Measurements from ENCODE around the gene PTGS2. TPM values are rescaled to one million over a fixed set of nuclear protein-coding genes. Genes with fewer than 3 reads are reported as not detected.

Gene PTGS2
- total RNA-seq, 2 donors from 2014 or later, result 0.57 to 14.9 TPM

GRCh38 chr1:186689376-186689775, 9.2 kb upstream of the PTGS2 start:
- Histone ChIP-seq H3K27ac (no peak overlapping the region), H3K36me3 (no peaks in the 10 kb centered on the region), H3K9ac (ENCODE audit: low read depth in 2 of 2, low read length in 2 of 2) (no peak overlapping the region), H3K9me3 (no peaks in the 10 kb centered on the region), H3K27me3 (no peaks in the 10 kb centered on the region), H3K4me1 (no peaks in the 10 kb centered on the region), H3K4me3 (no peak overlapping the region)
- no peak for TF ChIP-seq CTCF (IDR thresholded peaks at IDR 0.05)
- no peak for DNase-seq
- intact Hi-C loops (cut with DNase I), result loop anchor here (10.0 kb wide), 1 partner anchor 205 kb away; no protein-coding TSS in a partner anchor

- Histone ChIP-seq H3K9me3 (no peaks in the 10 kb centered on the region), H3K4me1 (no peaks in the 10 kb centered on the region), H3K4me3 (no peak overlapping the region), H3K36me3 (no peaks in the 10 kb centered on the region), H3K27ac (no peak overlapping the region), H3K27me3 (no peaks in the 10 kb centered on the region), H3K9ac (ENCODE audit: low read depth in 2 of 2, low read length in 2 of 2) (no peak overlapping the region)
- no peak for DNase-seq
- no peak for TF ChIP-seq CTCF (IDR thresholded peaks at IDR 0.05)
- intact Hi-C loops (cut with DNase I), result loop anchor here (10.0 kb wide), 1 partner anchor 199 kb away; no protein-coding TSS in a partner anchor
These were observed 3.6 kb upstream of the PTGS2 start for GRCh38 chr1:186683652-186684410.

- Histone ChIP-seq H3K4me3 (no peak overlapping the region), H3K4me1 (no peaks in the 10 kb centered on the region), H3K9me3 (no peaks in the 10 kb centered on the region), H3K9ac (ENCODE audit: low read depth in 2 of 2, low read length in 2 of 2) (no peak overlapping the region), H3K36me3 (no peaks in the 10 kb centered on the region), H3K27ac (no peak overlapping the region), H3K27me3 (no peaks in the 10 kb centered on the region)
- intact Hi-C loops (cut with DNase I), result loop anchor here (10.0 kb wide), 1 partner anchor 198 kb away; no protein-coding TSS in a partner anchor
- peak; percentile 11 for TF ChIP-seq CTCF (IDR thresholded peaks at IDR 0.05)
- DNase-seq, result no peak
These were observed 2.5 kb upstream of the PTGS2 start for GRCh38 chr1:186682736-186683135.

- Histone ChIP-seq H3K4me3 (peak overlapping the region; percentile 51), H3K4me1 (no peaks in the 10 kb centered on the region), H3K9ac (ENCODE audit: low read depth in 2 of 2, low read length in 2 of 2) (no peak overlapping the region), H3K27ac (no peak overlapping the region), H3K36me3 (no peaks in the 10 kb centered on the region), H3K9me3 (no peaks in the 10 kb centered on the region), H3K27me3 (no peaks in the 10 kb centered on the region)
- no peak for DNase-seq
- intact Hi-C loops (cut with DNase I), result loop anchor here (10.0 kb wide), 1 partner anchor 197 kb away; no protein-coding TSS in a partner anchor
- no peak for TF ChIP-seq CTCF (IDR thresholded peaks at IDR 0.05)
These were observed 1.6 kb upstream of the PTGS2 start for GRCh38 chr1:186681801-186682200.

GRCh38 chr1:186681121-186681520, 898 bp upstream of the PTGS2 start:
- intact Hi-C loops (cut with DNase I), result loop anchor here (10.0 kb wide), 1 partner anchor 196 kb away; no protein-coding TSS in a partner anchor
- H3K27me3 ChIP-seq, result no peaks in the 10 kb centered on the region
- H3K9ac ChIP-seq (ENCODE audit: low read depth in 2 of 2, low read length in 2 of 2), result peak overlapping the region; percentile 50 to 55
- no peaks in the 10 kb centered on the region for H3K36me3 ChIP-seq
- peak overlapping the region; percentile 51 for H3K4me3 ChIP-seq
- no peaks in the 10 kb centered on the region for H3K9me3 ChIP-seq
- H3K4me1 ChIP-seq, result no peaks in the 10 kb centered on the region
- H3K27ac ChIP-seq, result peak overlapping the region; percentile 75
- no peak for TF ChIP-seq CTCF (IDR thresholded peaks at IDR 0.05)
- DNase-seq, result no peak

Measured in colonic mucosa (tissue), 4 donors.